Astrocyte (in vitro differentiated cells and primary cell): ENCODE data around the gene CENPC. TPM values are rescaled to one million over a fixed set of nuclear protein-coding genes. Genes with fewer than 3 reads are reported as not detected.
A peak's percentile ranks its signal among the peaks of the same experiment; 100 is the strongest.
"Not testable (repeated sequence)": the region's sequence is repeated elsewhere in the genome, so short reads cannot be mapped to it uniquely, and the experiment has no call there.

Experiments
- DNase-seq: peaks from one replicate; pipeline ENCODE4 v3.0.0-alpha.2; 2010; ENCODE audit warnings: low read depth
- FAIRE-seq: peaks from 2 replicates; lab custom pipeline; 2011; peaks lifted over from hg19 to GRCh38; lab: Jason Lieb, UNC
- H2AFZ ChIP-seq: 2 replicates; pipeline ENCODE4 v1.6.0; 2012; ENCODE audit warnings: low read depth, low read length, inconsistent platforms
- H3K27ac ChIP-seq: 2 replicates; pipeline ENCODE4 v1.5.1; 2011; ENCODE audit warnings: low read depth, low read length, inconsistent platforms
- H3K27me3 ChIP-seq: 2 replicates; pipeline ENCODE4 v1.6.0; 2011; ENCODE audit warnings: low read length, inconsistent platforms; ENCODE audit not compliant: insufficient read depth
- H3K36me3 ChIP-seq: 2 replicates; pipeline ENCODE4 v1.5.1; 2011; ENCODE audit warnings: low read length, inconsistent platforms; ENCODE audit not compliant: insufficient read depth
- H3K4me1 ChIP-seq: 2 replicates; pipeline ENCODE4 v1.5.1; 2011; ENCODE audit warnings: low read length, inconsistent platforms; ENCODE audit not compliant: insufficient read depth
- H3K4me2 ChIP-seq: 2 replicates; pipeline ENCODE4 v1.6.0; 2012; ENCODE audit warnings: low read length, inconsistent platforms
- H3K4me3 ChIP-seq: 2 replicates; pipeline ENCODE4 v1.5.1; 2011; ENCODE audit warnings: low read depth, mild to moderate bottlenecking, low read length, inconsistent platforms; ENCODE audit not compliant: insufficient read depth
- H3K79me2 ChIP-seq: 2 replicates; pipeline ENCODE4 v1.6.0; 2012; ENCODE audit warnings: mild to moderate bottlenecking, low read length, inconsistent platforms; ENCODE audit not compliant: insufficient read depth
- H3K9ac ChIP-seq: 2 replicates; pipeline ENCODE4 v1.6.0; 2012; ENCODE audit warnings: mild to moderate bottlenecking, low read length, inconsistent platforms
- H3K9me3 ChIP-seq: 2 replicates; pipeline ENCODE4 v1.5.1; 2012; ENCODE audit warnings: low read depth, mild to moderate bottlenecking, low read length, inconsistent platforms; ENCODE audit not compliant: insufficient read depth
- H4K20me1 ChIP-seq: 2 replicates; pipeline ENCODE4 v1.6.0; 2012; ENCODE audit warnings: low read length, inconsistent platforms; ENCODE audit not compliant: insufficient read depth
- H3K27ac Mint-ChIP-seq: one replicate; pipeline ENCODE4 v1.8.0; 2021; ENCODE audit warnings: mild to moderate bottlenecking, mixed read lengths; ENCODE audit not compliant: unreplicated experiment
- H3K27me3 Mint-ChIP-seq: one replicate; pipeline ENCODE4 v1.8.0; 2021; ENCODE audit warnings: low read depth, mixed read lengths; ENCODE audit not compliant: unreplicated experiment
- H3K36me3 Mint-ChIP-seq: one replicate; pipeline ENCODE4 v1.8.0; 2021; ENCODE audit warnings: low read depth, mixed read lengths; ENCODE audit not compliant: unreplicated experiment
- H3K4me1 Mint-ChIP-seq: one replicate; pipeline ENCODE4 v1.8.0; 2021; ENCODE audit warnings: low read depth, mixed read lengths; ENCODE audit not compliant: unreplicated experiment
- H3K4me3 Mint-ChIP-seq: one replicate; pipeline ENCODE4 v1.8.0; 2021; ENCODE audit warnings: mild to moderate bottlenecking, moderate library complexity, mixed read lengths; ENCODE audit not compliant: unreplicated experiment
- H3K9me3 Mint-ChIP-seq: one replicate; pipeline ENCODE4 v1.8.0; 2021; ENCODE audit warnings: mild to moderate bottlenecking, mixed read lengths; ENCODE audit not compliant: unreplicated experiment
- CTCF ChIP-seq: IDR thresholded peaks from 2 replicates; pipeline ENCODE4 v1.5.1; 2011; ENCODE audit warnings: low read depth, mild to moderate bottlenecking, inconsistent platforms, low read length, moderate library complexity; ENCODE audit not compliant: insufficient read depth
- EZH2 ChIP-seq: IDR thresholded peaks from 2 replicates; pipeline ENCODE4 v1.6.1; 2012; ENCODE audit warnings: mild to moderate bottlenecking, low read length, inconsistent platforms; ENCODE audit not compliant: insufficient read depth
- total RNA-seq: library from RNA; stranded (reverse); gene quantifications from 2 replicates; pipeline ENCODE4 v1.2.1, GENCODE V29; 2021

Gene CENPC
- total RNA-seq, 1 donor from 2014 or later, result 13.4 TPM

GRCh38 chr4:67447873-67448272, 97.4 kb downstream of the CENPC start:
- Histone ChIP-seq H3K79me2 (no peaks in the 10 kb centered on the region), H2AFZ (no peak overlapping the region), H3K9me3 (no peaks in the 10 kb centered on the region), H3K4me3 (no peak overlapping the region), H3K4me2 (no peak overlapping the region), H3K9ac (no peak overlapping the region), H3K27me3 (no peaks in the 10 kb centered on the region), H3K27ac (no peak overlapping the region), H3K36me3 (no peaks in the 10 kb centered on the region), H4K20me1 (no peaks in the 10 kb centered on the region), H3K4me1 (no peaks in the 10 kb centered on the region)
- peaks cover 3% of the 10 kb centered on the region for H3K9me3 Mint-ChIP-seq
- FAIRE-seq (no peak), DNase-seq (no peak)
- no peak overlapping the region for H3K4me3 Mint-ChIP-seq
- TF ChIP-seq CTCF, result no peak
- H3K27ac Mint-ChIP-seq, result no peak overlapping the region
- no peaks in the 10 kb centered on the region for H3K27me3 Mint-ChIP-seq
- no peaks in the 10 kb centered on the region for H3K36me3 Mint-ChIP-seq
- peaks cover 9% of the 10 kb centered on the region for H3K4me1 Mint-ChIP-seq

DNA sequence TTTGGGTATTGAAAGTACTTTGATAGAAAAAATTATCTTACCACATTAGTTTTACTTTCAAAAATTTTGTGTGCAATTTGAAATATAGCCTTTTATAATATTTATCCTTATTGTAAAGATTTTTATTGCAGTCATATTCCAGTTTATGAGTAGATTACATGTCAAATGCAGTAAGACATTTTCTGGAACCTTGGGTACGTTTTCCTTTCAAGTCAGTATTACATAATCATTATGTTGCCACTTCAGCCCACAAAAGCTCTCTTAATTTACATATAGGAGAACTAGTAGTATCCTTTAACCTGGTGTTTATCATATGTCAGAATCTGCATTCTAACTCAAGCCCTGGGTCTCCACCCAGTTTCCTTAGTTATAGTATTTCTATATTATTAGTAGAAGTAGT, 98.5 kb downstream of the CENPC start:
- no peak overlapping the region for H3K4me2 ChIP-seq
- peaks cover 3% of the 10 kb centered on the region for H3K9me3 Mint-ChIP-seq
- peaks cover 4% of the 10 kb centered on the region for H3K36me3 Mint-ChIP-seq
- no peak overlapping the region for H3K9ac ChIP-seq
- H3K79me2 ChIP-seq, result no peaks in the 10 kb centered on the region
- H3K27me3 Mint-ChIP-seq, result no peaks in the 10 kb centered on the region
- no peaks in the 10 kb centered on the region for H3K36me3 ChIP-seq
- no peaks in the 10 kb centered on the region for H4K20me1 ChIP-seq
- TF ChIP-seq CTCF, result no peak
- no peak for TF ChIP-seq EZH2
- H3K4me3 Mint-ChIP-seq, result no peak overlapping the region
- peaks cover 4% of the 10 kb centered on the region for H3K4me1 Mint-ChIP-seq
- no peak overlapping the region for H3K4me3 ChIP-seq
- no peak for FAIRE-seq
- no peak for DNase-seq
- no peaks in the 10 kb centered on the region for H3K27me3 ChIP-seq
- no peak overlapping the region for H3K27ac ChIP-seq
- H3K27ac Mint-ChIP-seq, result no peak overlapping the region
- H2AFZ ChIP-seq, result no peak overlapping the region
- no peaks in the 10 kb centered on the region for H3K4me1 ChIP-seq
- no peaks in the 10 kb centered on the region for H3K9me3 ChIP-seq

- H3K4me1 ChIP-seq, H3K9me3 ChIP-seq, H2AFZ ChIP-seq, H3K36me3 Mint-ChIP-seq, DNase-seq, H3K4me3 ChIP-seq, H3K4me3 Mint-ChIP-seq, H3K4me1 Mint-ChIP-seq, H3K9me3 Mint-ChIP-seq, H3K9ac ChIP-seq, H3K36me3 ChIP-seq, H4K20me1 ChIP-seq, H3K27ac ChIP-seq, H3K27me3 ChIP-seq, H3K79me2 ChIP-seq, H3K27ac Mint-ChIP-seq, FAIRE-seq, H3K27me3 Mint-ChIP-seq: not testable (repeated sequence)
- H3K4me2 ChIP-seq, result peak overlapping the region; percentile 35
These were observed 99.4 kb downstream of the CENPC start for GRCh38 chr4:67445881-67446280.
